ENCODE data around the gene WDR83. TPM values are rescaled to one million over a fixed set of nuclear protein-coding genes. Genes with fewer than 3 reads are reported as not detected.

Gene WDR83
- total RNA-seq, 1 experiment from 2014 or later: 19.4 TPM

GRCh38 chr19:12648088-12648487 is 18.5 kb upstream of the WDR83 start:
- H3K27ac ChIP-seq (ENCODE audit: low read depth, low read length, poor library complexity, severe bottlenecking): no peak overlapping the region
- H3K36me3 ChIP-seq (ENCODE audit: insufficient read depth, low read length, poor library complexity, severe bottlenecking): no peaks in the 10 kb centered on the region
- ChIA-PET CTCF (no interaction called here), POLR2A (ENCODE audit: low non-redundant PET) (interaction anchor here (0.6 kb wide), 1 partner anchor 18 kb away, joined by 5 read pairs; the partner anchor contains the start of genes MAN2B1 and WDR83)
- H3K4me1 ChIP-seq (ENCODE audit: insufficient read depth, low read length, poor library complexity, severe bottlenecking): no peaks in the 10 kb centered on the region
- H3K9me3 ChIP-seq (ENCODE audit: low read depth, low read length, poor library complexity, severe bottlenecking): no peaks in the 10 kb centered on the region
- BruUV-seq (replicated peaks): no TSS peak
- DNase-seq (ENCODE audit: low spot score): no peak
- TF ChIP-seq CTCF (conservative IDR thresholded peaks at IDR 0.05; ENCODE audit: low read depth, low read length): peak; percentile 31; the same call in 1 of the 2 replicates
- TF ChIP-seq EZH2 (IDR thresholded peaks at IDR 0.05; ENCODE audit: borderline replicate concordance, low read depth, low read length, poor library complexity, severe bottlenecking): no peak
- H3K4me3 ChIP-seq (ENCODE audit: low read depth, low read length, poor library complexity, severe bottlenecking): peak overlapping the region; percentile 28
- H3K27me3 ChIP-seq (replicated peaks; ENCODE audit: insufficient read depth, low read depth, low read length, poor library complexity): no peaks in the 10 kb centered on the region
- intact Hi-C loops (cut with micrococcal nuclease; ENCODE audit: unreplicated experiment): loop anchor here (10.0 kb wide), 1 partner anchor 763 kb away; the partner anchor contains the start of gene ZNF69

- H3K9me3 ChIP-seq (ENCODE audit: low read depth, low read length, poor library complexity, severe bottlenecking): no peaks in the 10 kb centered on the region
- H3K4me1 ChIP-seq (ENCODE audit: insufficient read depth, low read length, poor library complexity, severe bottlenecking): no peaks in the 10 kb centered on the region
- H3K4me3 ChIP-seq (ENCODE audit: low read depth, low read length, poor library complexity, severe bottlenecking): no peak overlapping the region
- no peak overlapping the region for H3K27ac ChIP-seq (ENCODE audit: low read depth, low read length, poor library complexity, severe bottlenecking)
- ChIA-PET POLR2A (ENCODE audit: low non-redundant PET) (no interaction called here), CTCF (no interaction called here)
- TF ChIP-seq EZH2 (IDR thresholded peaks at IDR 0.05; ENCODE audit: borderline replicate concordance, low read depth, low read length, poor library complexity, severe bottlenecking): no peak
- no peak for TF ChIP-seq CTCF (conservative IDR thresholded peaks at IDR 0.05; ENCODE audit: low read depth, low read length)
- DNase-seq (ENCODE audit: low spot score): no peak
- intact Hi-C loops (cut with micrococcal nuclease; ENCODE audit: unreplicated experiment): loop anchor here (10.0 kb wide), 1 partner anchor 765 kb away; the partner anchor contains the start of gene ZNF69
- no peaks in the 10 kb centered on the region for H3K27me3 ChIP-seq (replicated peaks; ENCODE audit: insufficient read depth, low read depth, low read length, poor library complexity)
- no peaks in the 10 kb centered on the region for H3K36me3 ChIP-seq (ENCODE audit: insufficient read depth, low read length, poor library complexity, severe bottlenecking)
- BruUV-seq (replicated peaks): no TSS peak
Measured at GRCh38 chr19:12649941-12650340, 16.7 kb upstream of the WDR83 start.

GRCh38 chr19:12652219-12652618 is 14.4 kb upstream of the WDR83 start:
- intact Hi-C loops (cut with micrococcal nuclease; ENCODE audit: unreplicated experiment): no loop called here
- BruUV-seq (replicated peaks): no TSS peak
- ChIA-PET CTCF (no interaction called here), POLR2A (ENCODE audit: low non-redundant PET) (interaction anchor here (0.5 kb wide), 1 partner anchor 11 kb away, joined by 3 read pairs; no protein-coding TSS in a partner anchor)
- no peak overlapping the region for H3K27ac ChIP-seq (ENCODE audit: low read depth, low read length, poor library complexity, severe bottlenecking)
- TF ChIP-seq EZH2 (IDR thresholded peaks at IDR 0.05; ENCODE audit: borderline replicate concordance, low read depth, low read length, poor library complexity, severe bottlenecking): no peak
- no peak for TF ChIP-seq CTCF (conservative IDR thresholded peaks at IDR 0.05; ENCODE audit: low read depth, low read length)
- H3K9me3 ChIP-seq (ENCODE audit: low read depth, low read length, poor library complexity, severe bottlenecking): no peaks in the 10 kb centered on the region
- H3K4me3 ChIP-seq (ENCODE audit: low read depth, low read length, poor library complexity, severe bottlenecking): no peak overlapping the region
- DNase-seq (ENCODE audit: low spot score): no peak
- H3K4me1 ChIP-seq (ENCODE audit: insufficient read depth, low read length, poor library complexity, severe bottlenecking): no peaks in the 10 kb centered on the region
- H3K36me3 ChIP-seq (ENCODE audit: insufficient read depth, low read length, poor library complexity, severe bottlenecking): peaks cover 4% of the 10 kb centered on the region
- H3K27me3 ChIP-seq (replicated peaks; ENCODE audit: insufficient read depth, low read depth, low read length, poor library complexity): no peaks in the 10 kb centered on the region

Data from A673 (cell line).